Measurements from ENCODE around the gene CACNA1C.

CACNA1C gene

GRCh38 chr12:2366711-2367110 is 313.9 kb downstream of the CACNA1C start:
- TF ChIP-seq ZFX (IDR thresholded peaks at IDR 0.05), result no peak
- no peak for TF ChIP-seq CTCF (conservative IDR thresholded peaks at IDR 0.05)

GRCh38 chr12:2372178-2372577 is 319.4 kb downstream of the CACNA1C start:
- TF ChIP-seq ZFX (IDR thresholded peaks at IDR 0.05) (no peak), CTCF (conservative IDR thresholded peaks at IDR 0.05) (no peak)
- no peak overlapping the region for H3K27ac ChIP-seq

More at GRCh38 chr12:2366711-2367110, 313.9 kb downstream of the CACNA1C start:
- no peak overlapping the region for H3K27ac ChIP-seq

GRCh38 chr12:2372735-2373134 is 319.9 kb downstream of the CACNA1C start:
- TF ChIP-seq CTCF (conservative IDR thresholded peaks at IDR 0.05) (no peak), ZFX (IDR thresholded peaks at IDR 0.05) (no peak)
- no peak overlapping the region for H3K27ac ChIP-seq

- H3K27ac ChIP-seq, result no peak overlapping the region
- no peak for TF ChIP-seq CTCF (conservative IDR thresholded peaks at IDR 0.05)
Measured at GRCh38 chr12:2373307-2373706, 320.5 kb downstream of the CACNA1C start.

GRCh38 chr12:2374092-2374906 is 321.5 kb downstream of the CACNA1C start:
- no peak for TF ChIP-seq CTCF (conservative IDR thresholded peaks at IDR 0.05)
- TF ChIP-seq ZFX (IDR thresholded peaks at IDR 0.05), result no peak
- no peak overlapping the region for H3K27ac ChIP-seq

GRCh38 chr12:2375871-2376270 is 323.1 kb downstream of the CACNA1C start:
- TF ChIP-seq CTCF (conservative IDR thresholded peaks at IDR 0.05), result no peak
- no peak for TF ChIP-seq ZFX (IDR thresholded peaks at IDR 0.05)
- H3K27ac ChIP-seq, result no peak overlapping the region

GRCh38 chr12:2376908-2377657 is 324.3 kb downstream of the CACNA1C start:
- no peak for TF ChIP-seq CTCF (conservative IDR thresholded peaks at IDR 0.05)
- no peak for TF ChIP-seq ZFX (IDR thresholded peaks at IDR 0.05)
- no peak overlapping the region for H3K27ac ChIP-seq

All from C4-2B (cell line).